Activated CD4-positive, alpha-beta T cell treated with anti-CD3 and anti-CD28 coated beads, Interleukin-10, Interleukin-2, amounts not matched to agents 100 ng/mL and 50 ng/mL, durations not matched to agents 16 hours and 8 hours (primary cell): Measurements from ENCODE around the gene EXOC1L.
"Not testable (repeated sequence)": the region's sequence is repeated elsewhere in the genome, so short reads cannot be mapped to it uniquely, and the experiment has no call there.

Experiments
- DNase-seq: peaks from one replicate; pipeline ENCODE4 v3.0.0-alpha.2; 2020

EXOC1L gene

GRCh38 chr4:55838952-55839351, 19.4 kb downstream of the EXOC1L start:
- DNase-seq = no peak

- no peak for DNase-seq
These were observed 21.4 kb downstream of the EXOC1L start for GRCh38 chr4:55840956-55841355.

- DNase-seq = not testable (repeated sequence)
These were observed 22.0 kb downstream of the EXOC1L start for GRCh38 chr4:55841373-55842239.

GRCh38 chr4:55842312-55842711, 22.7 kb downstream of the EXOC1L start:
- DNase-seq = not testable (repeated sequence)

- DNase-seq = no peak
These were observed 30.1 kb downstream of the EXOC1L start for GRCh38 chr4:55849724-55850123.

GRCh38 chr4:55851885-55852284, 32.3 kb downstream of the EXOC1L start:
- DNase-seq = peak; percentile 12

- peak; percentile 98 for DNase-seq
These were observed 34.0 kb downstream of the EXOC1L start, which contains the start of gene EXOC1 for GRCh38 chr4:55853484-55854046. TSS of gene EXOC1 (plus strand) at chr4:55853648. CDS start at chr4:55858324, 4,676 bp downstream.

- DNase-seq = no peak
These were observed 34.5 kb downstream of the EXOC1L start for GRCh38 chr4:55854129-55854528.

- DNase-seq = no peak
These were observed 38.0 kb downstream of the EXOC1L start for GRCh38 chr4:55857586-55857985.

- no peak for DNase-seq
These were observed 40.1 kb downstream of the EXOC1L start for GRCh38 chr4:55859711-55860110.

GRCh38 chr4:55864577-55865223, 45.1 kb downstream of the EXOC1L start:
- DNase-seq = no peak

GRCh38 chr4:55865228-55865806, 45.7 kb downstream of the EXOC1L start:
- DNase-seq = no peak

- DNase-seq = peak; percentile 60
These were observed 46.8 kb downstream of the EXOC1L start for GRCh38 chr4:55866290-55866907.

- DNase-seq = peak; percentile 63
These were observed 47.5 kb downstream of the EXOC1L start for GRCh38 chr4:55866973-55867574.

- DNase-seq = no peak
These were observed 49.0 kb downstream of the EXOC1L start for GRCh38 chr4:55868581-55869090.

GRCh38 chr4:55871299-55871800, 51.8 kb downstream of the EXOC1L start:
- no peak for DNase-seq

- no peak for DNase-seq
These were observed 55.2 kb downstream of the EXOC1L start for GRCh38 chr4:55874831-55875230.

- no peak for DNase-seq
These were observed 56.8 kb downstream of the EXOC1L start for GRCh38 chr4:55876387-55876786.

GRCh38 chr4:55879224-55879623, 59.6 kb downstream of the EXOC1L start:
- no peak for DNase-seq

GRCh38 chr4:55880652-55881280, 61.2 kb downstream of the EXOC1L start:
- no peak for DNase-seq

GRCh38 chr4:55884093-55884850, 64.7 kb downstream of the EXOC1L start:
- no peak for DNase-seq
